IMR-90 (cell line): ENCODE measurements around the gene VGLL1. TPM values are rescaled to one million over a fixed set of nuclear protein-coding genes. Genes with fewer than 3 reads are reported as not detected.

Experiments
- ATAC-seq: fragments of 200-7000 bp; cut with Tn5 transposase; 2 replicates; pipeline ENCODE4 v1.9.1; 2020; ENCODE audit warnings: low read depth, mild to moderate bottlenecking, moderate library complexity
- BruUV-seq: library from RNA; stranded (reverse); fragments of 400-500 nt; replicated peaks from 2 replicates; lab custom pipeline; 2021; lab: Mats Ljungman, UMichigan
- CTCF ChIA-PET: fragments of 300-600 bp; formaldehyde crosslinking; extraction: SDS; loops from one replicate; lab custom pipeline; 2021; ENCODE audit warnings: antibody characterized with exemption; lab: Yijun Ruan, JAX
- POLR2A ChIA-PET: fragments of 300-600 bp; sonication (Branson Sonifier 250); formaldehyde crosslinking; loops from one replicate; lab custom pipeline; 2022; ENCODE audit warnings: antibody characterized with exemption; ENCODE audit not compliant: unreplicated experiment; lab: Charles Lee
- DNase-seq: peaks from one replicate; pipeline ENCODE4 v3.0.0; 2013
- H2AFZ ChIP-seq: replicated peaks from 2 replicates; pipeline ENCODE3; 2013; ENCODE audit warnings: low read length, mild to moderate bottlenecking; ENCODE audit not compliant: poor library complexity
- H2AK5ac ChIP-seq: 2 replicates; pipeline ENCODE4 v1.6.1; 2013; ENCODE audit warnings: low read depth, low read length, inconsistent platforms
- H2AK9ac ChIP-seq: replicated peaks from 2 replicates; pipeline ENCODE3; 2013; ENCODE audit warnings: mild to moderate bottlenecking, low read depth, low read length, moderate library complexity; ENCODE audit not compliant: poor library complexity
- H2BK120ac ChIP-seq: 2 replicates; pipeline ENCODE4 v1.6.1; 2013; ENCODE audit warnings: low read depth, low read length, inconsistent platforms
- H2BK15ac ChIP-seq: 3 replicates; pipeline ENCODE4 v1.6.1; 2013; ENCODE audit warnings: low read depth, low read length, inconsistent platforms
- H2BK20ac ChIP-seq: 2 replicates; pipeline ENCODE4 v1.6.1; 2013; ENCODE audit warnings: low read depth, mild to moderate bottlenecking, inconsistent platforms, low read length, moderate library complexity
- H2BK5ac ChIP-seq: 2 replicates; pipeline ENCODE4 v1.6.1; 2013; ENCODE audit warnings: mild to moderate bottlenecking, low read depth, low read length, inconsistent platforms; ENCODE audit not compliant: poor library complexity, severe bottlenecking
- H3K14ac ChIP-seq: replicated peaks from 2 replicates; pipeline ENCODE4 v1.6.1; 2013; ENCODE audit warnings: low read depth, low read length, inconsistent platforms
- H3K18ac ChIP-seq: 2 replicates; pipeline ENCODE4 v1.6.1; 2013; ENCODE audit warnings: low read depth, low read length, control low read depth
- H3K23ac ChIP-seq: 2 replicates; pipeline ENCODE4 v1.6.1; 2013; ENCODE audit warnings: low read depth, low read length, inconsistent platforms
- H3K27ac ChIP-seq: 2 replicates; pipeline ENCODE4 v1.5.1; 2013; ENCODE audit warnings: mild to moderate bottlenecking, control low read depth, low read length; ENCODE audit not compliant: insufficient read depth
- H3K27me3 ChIP-seq: 2 replicates; pipeline ENCODE4 v1.6.1; 2013; ENCODE audit warnings: low read length; ENCODE audit not compliant: control insufficient read depth, insufficient read depth
- H3K36me3 ChIP-seq: 2 replicates; pipeline ENCODE4 v1.6.1; 2013; ENCODE audit warnings: low read length, mixed read lengths; ENCODE audit not compliant: control insufficient read depth, insufficient read depth
- H3K4ac ChIP-seq: 2 replicates; pipeline ENCODE4 v1.6.1; 2013; ENCODE audit warnings: low read depth, low read length, inconsistent platforms
- H3K4me1 ChIP-seq: 2 replicates; pipeline ENCODE4 v1.6.1; 2013; ENCODE audit warnings: low read length, mixed read lengths; ENCODE audit not compliant: control insufficient read depth, insufficient read depth
- H3K4me2 ChIP-seq: 2 replicates; pipeline ENCODE4 v1.6.1; 2013; ENCODE audit warnings: low read depth, mild to moderate bottlenecking, control low read depth, low read length, moderate library complexity
- H3K4me3 ChIP-seq: 2 replicates; pipeline ENCODE4 v1.5.1; 2013; ENCODE audit warnings: low read depth, mild to moderate bottlenecking, control low read depth, low read length, moderate library complexity; ENCODE audit not compliant: insufficient read depth
- H3K56ac ChIP-seq: 2 replicates; pipeline ENCODE4 v1.6.1; 2013; ENCODE audit warnings: low read length, inconsistent platforms; ENCODE audit not compliant: insufficient read depth; ENCODE audit errors: extremely low read depth
- H3K79me1 ChIP-seq, 2 experiments: 2 replicates each; pipeline ENCODE4 v1.6.1; 2013; ENCODE audit warnings: low read length in 2 of 2, inconsistent platforms in 1 of 2, low read depth in 1 of 2
- H3K9ac ChIP-seq: 2 replicates; pipeline ENCODE4 v1.6.1; 2013; ENCODE audit warnings: low read depth, low read length, control low read depth
- H3K9me1 ChIP-seq: 2 replicates; pipeline ENCODE4 v1.6.1; 2013; ENCODE audit warnings: low read length, inconsistent platforms; ENCODE audit not compliant: insufficient read depth
- H3K9me3 ChIP-seq: 2 replicates; pipeline ENCODE4 v1.6.1; 2013; ENCODE audit warnings: low read length; ENCODE audit not compliant: control insufficient read depth, insufficient read depth
- H4K20me1 ChIP-seq: 2 replicates; pipeline ENCODE4 v1.6.1; 2013; ENCODE audit warnings: low read length, inconsistent platforms; ENCODE audit not compliant: insufficient read depth
- H4K5ac ChIP-seq: 2 replicates; pipeline ENCODE4 v1.6.1; 2013; ENCODE audit warnings: mild to moderate bottlenecking, low read depth, low read length, control low read depth
- H4K8ac ChIP-seq, 2 experiments: 2 replicates each; pipeline ENCODE4 v1.6.1; 2013; ENCODE audit warnings: low read depth in 2 of 2, low read length in 2 of 2, control low read depth in 1 of 2, inconsistent platforms in 1 of 2
- H4K91ac ChIP-seq: 2 replicates; pipeline ENCODE4 v1.6.1; 2013; ENCODE audit warnings: low read depth, low read length, inconsistent platforms; ENCODE audit not compliant: insufficient read depth
- BHLHE40 ChIP-seq: fragments of 150-350 bp; IDR thresholded peaks from 2 replicates; pipeline ENCODE4 v1.6.1; 2016; ENCODE audit warnings: mild to moderate bottlenecking, low read depth, low read length
- MAZ ChIP-seq: IDR thresholded peaks from 2 replicates; pipeline ENCODE4 v1.6.1; 2012; ENCODE audit warnings: low read depth, mild to moderate bottlenecking, low read length, improper control_type of control experiment, moderate library complexity, borderline replicate concordance
- RCOR1 ChIP-seq: IDR thresholded peaks from 2 replicates; pipeline ENCODE4 v1.6.1; 2012; ENCODE audit warnings: mild to moderate bottlenecking, low read length, improper control_type of control experiment; ENCODE audit not compliant: insufficient replicate concordance
- RFX5 ChIP-seq: IDR thresholded peaks from 2 replicates; pipeline ENCODE4 v1.8.0; 2012; ENCODE audit warnings: low read depth, mild to moderate bottlenecking, low read length, moderate library complexity
- SMC3 ChIP-seq: fragments of 150-350 bp; IDR thresholded peaks from 2 replicates; pipeline ENCODE4 v1.6.1; 2016; ENCODE audit warnings: low read depth, mild to moderate bottlenecking, antibody characterized with exemption, low read length, moderate library complexity
- USF2 ChIP-seq: fragments of 150-350 bp; IDR thresholded peaks from 2 replicates; pipeline ENCODE4 v1.6.1; 2017; ENCODE audit warnings: mild to moderate bottlenecking, antibody characterized with exemption, low read length, low read depth
- WGBS, 2 experiments: methylation state at CpG; one replicate each; pipeline versions ENCODE4 v1.1.5 to v1.1.7; 2013; ENCODE audit warnings: missing lambda C conversion rate in 2 of 2; ENCODE audit not compliant: insufficient read length in 1 of 2; ENCODE audit errors: extremely low coverage in 2 of 2; 5-methylcytosine and 5-hydroxymethylcytosine counted together
- dilution Hi-C: fragments of 300-500 bp; cut with HindIII; formaldehyde crosslinking; loops from one replicate; pipeline ENCODE4 v1.14.3; 2018; ENCODE audit warnings: low sequenced_read_pairs; ENCODE audit not compliant: unreplicated experiment
- in situ Hi-C: fragments of 300-500 bp; cut with MboI; formaldehyde crosslinking; loops from 3 replicates; pipeline ENCODE4 v1.14.3; 2019; ENCODE audit warnings: low sequenced_read_pairs, inconsistent platforms, mixed read lengths
- intact Hi-C: fragments of 100-400 bp; cut with micrococcal nuclease; formaldehyde crosslinking; loops from 2 replicates; pipeline ENCODE4 v1.10.0; 2022
- polyA plus RNA-seq, 3 experiments: library from polyadenylated mRNA; depleted of rRNA; stranded (reverse); fragments of >200 nt; gene quantifications; 2 replicates each; pipeline ENCODE4 v1.2.3, GENCODE V29; 2012; ENCODE audit warnings: low replicate concordance in 1 of 3
- total RNA-seq: library from RNA; depleted of rRNA; stranded (reverse); fragments of >200 nt; gene quantifications from 2 replicates; pipeline ENCODE4 v1.2.3, GENCODE V29; 2012

VGLL1 gene
- total and polyA plus RNA-seq, 2 of the 4 experiments (the other 2 are of a cell fraction): not detected

- Histone ChIP-seq H3K14ac (no peak overlapping the region), H3K4me1 (no peaks in the 10 kb centered on the region), H2AK9ac (no peak overlapping the region), H2BK15ac (no peak overlapping the region), H2BK20ac (no peak overlapping the region), H4K20me1 (no peaks in the 10 kb centered on the region), H3K56ac (no peak overlapping the region), H3K36me3 (no peaks in the 10 kb centered on the region), H3K9ac (no peak overlapping the region), H3K9me3 (no peaks in the 10 kb centered on the region), H2BK120ac (no peak overlapping the region), H4K91ac (no peak overlapping the region), H3K4ac (no peak overlapping the region), H3K23ac (no peak overlapping the region), H3K4me2 (no peak overlapping the region), H2BK5ac (no peak overlapping the region), H2AK5ac (no peak overlapping the region), H4K5ac (no peak overlapping the region), H4K8ac (no peak overlapping the region), H3K79me1 (no peaks in the 10 kb centered on the region), H3K4me3 (no peak overlapping the region), H3K27me3 (peaks cover 7% of the 10 kb centered on the region), H3K18ac (no peak overlapping the region), H3K27ac (no peak overlapping the region), H3K9me1 (no peaks in the 10 kb centered on the region), H2AFZ (no peak overlapping the region)
- dilution Hi-C loops (no loop called here), intact Hi-C loops (no loop called here), in situ Hi-C loops (no loop called here)
- no peak for DNase-seq
- POLR2A ChIA-PET: no interaction called here
- no TSS peak for BruUV-seq
- CTCF ChIA-PET: no interaction called here
- no peak for ATAC-seq
- no CpG with 5 or more reads among the region's 2 CpGs for WGBS, 2 experiments
- TF ChIP-seq RCOR1 (no peak), SMC3 (no peak), RFX5 (no peak), BHLHE40 (no peak), MAZ (no peak), USF2 (no peak)
Measured at GRCh38 chrX:136534131-136534530, 2.1 kb downstream of the VGLL1 start.
